Esophagus muscularis mucosa (tissue), 4 donors: ENCODE results near the gene PRKRA. TPM values are rescaled to one million over a fixed set of nuclear protein-coding genes. Genes with fewer than 3 reads are reported as not detected.

ENCODE experiments used
- DNase-seq: peaks from one replicate; pipeline ENCODE4 v3.0.0-alpha.2; 2017; ENCODE audit errors: extremely low spot score
- H3K27ac ChIP-seq, 4 donors: fragments of 200-600 bp; sonication (generic); replicated peaks in 1 of 4; 1 replicate in 3 of 4; 2 replicates in 1 of 4; pipeline ENCODE4 v1.5.1; 2016 to 2019; ENCODE audit warnings: mild to moderate bottlenecking in 1 of 4
- H3K27me3 ChIP-seq, 4 donors: fragments of 200-600 bp; sonication (generic); one replicate each; pipeline versions ENCODE4 v1.5.1 to v1.6.0; 2016 to 2019
- H3K36me3 ChIP-seq, 4 donors: fragments of 200-600 bp; sonication (generic); one replicate each; pipeline ENCODE4 v1.5.1; 2016 to 2019
- H3K4me1 ChIP-seq, 4 donors: fragments of 200-600 bp; sonication (generic); one replicate each; pipeline ENCODE4 v1.5.1; 2016 to 2019
- H3K4me3 ChIP-seq, 4 donors: fragments of 200-600 bp; sonication (generic); 1 replicate in 2 of 4; 2 replicates in 2 of 4; pipeline ENCODE4 v1.5.1; 2016 to 2019; ENCODE audit warnings: mild to moderate bottlenecking in 4 of 4, moderate library complexity in 1 of 4
- H3K9me3 ChIP-seq, 4 donors: fragments of 200-600 bp; sonication (generic); 1 replicate in 3 of 4; 2 replicates in 1 of 4; pipeline ENCODE4 v1.5.1; 2016 to 2019
- EP300 ChIP-seq: sonication (generic); formaldehyde crosslinking; IDR thresholded peaks from one replicate; pipeline ENCODE4 v1.6.1; 2017; ENCODE audit warnings: antibody characterized with exemption
- POLR2A ChIP-seq: fragments of 450-650 bp; IDR thresholded peaks from one replicate; pipeline ENCODE4 v1.6.1; 2017; ENCODE audit warnings: antibody characterized with exemption, moderate library complexity, mild to moderate bottlenecking, low read depth
- POLR2AphosphoS5 ChIP-seq, 2 donors: sonication (generic); formaldehyde crosslinking; IDR thresholded peaks; one replicate each; pipeline ENCODE4 v1.6.1; 2017; ENCODE audit warnings: antibody characterized with exemption in 2 of 2
- WGBS: methylation state at CpG from one replicate; pipeline ENCODE4 v1.1.5; 2018; 5-methylcytosine and 5-hydroxymethylcytosine counted together
- intact Hi-C: fragments of 100-400 bp; cut with DNase I; formaldehyde crosslinking; loops from one replicate; pipeline ENCODE4 v1.15.1; 2023
- total RNA-seq, 4 donors: library from RNA; depleted of rRNA; stranded (reverse); fragments of >200 nt; gene quantifications; one replicate each; pipeline versions ENCODE4 v1.1.0 to v1.2.1, GENCODE V29; 2016
- TF ChIP-seq, protein P1 (sequence below), 3 experiments: fragments of 200-600 bp in 2 of 3; fragments of 450-650 bp in 1 of 3; sonication (generic) in 2 of 3; IDR thresholded peaks; one replicate each; pipeline ENCODE4 v1.5.1; 2017 to 2019; ENCODE audit warnings: antibody characterized with exemption in 3 of 3, mild to moderate bottlenecking in 2 of 3, moderate library complexity in 1 of 3

The PRKRA gene
- total RNA-seq, 4 donors from 2014 or later = 74.5 to 90.9 (median 75.7) TPM

- Histone ChIP-seq H3K4me1 (peaks cover 17 to 36% (median 31%) of the 10 kb centered on the region in 4 donors), H3K36me3 (peaks cover 0 to 15% (median 3%) of the 10 kb centered on the region in 4 donors), H3K4me3 (no peak overlapping the region), H3K27ac (no peak overlapping the region), H3K9me3 (no peaks in the 10 kb centered on the region), H3K27me3 (no peaks in the 10 kb centered on the region)
- TF ChIP-seq POLR2A = no peak
- TF ChIP-seq, protein P1, sequence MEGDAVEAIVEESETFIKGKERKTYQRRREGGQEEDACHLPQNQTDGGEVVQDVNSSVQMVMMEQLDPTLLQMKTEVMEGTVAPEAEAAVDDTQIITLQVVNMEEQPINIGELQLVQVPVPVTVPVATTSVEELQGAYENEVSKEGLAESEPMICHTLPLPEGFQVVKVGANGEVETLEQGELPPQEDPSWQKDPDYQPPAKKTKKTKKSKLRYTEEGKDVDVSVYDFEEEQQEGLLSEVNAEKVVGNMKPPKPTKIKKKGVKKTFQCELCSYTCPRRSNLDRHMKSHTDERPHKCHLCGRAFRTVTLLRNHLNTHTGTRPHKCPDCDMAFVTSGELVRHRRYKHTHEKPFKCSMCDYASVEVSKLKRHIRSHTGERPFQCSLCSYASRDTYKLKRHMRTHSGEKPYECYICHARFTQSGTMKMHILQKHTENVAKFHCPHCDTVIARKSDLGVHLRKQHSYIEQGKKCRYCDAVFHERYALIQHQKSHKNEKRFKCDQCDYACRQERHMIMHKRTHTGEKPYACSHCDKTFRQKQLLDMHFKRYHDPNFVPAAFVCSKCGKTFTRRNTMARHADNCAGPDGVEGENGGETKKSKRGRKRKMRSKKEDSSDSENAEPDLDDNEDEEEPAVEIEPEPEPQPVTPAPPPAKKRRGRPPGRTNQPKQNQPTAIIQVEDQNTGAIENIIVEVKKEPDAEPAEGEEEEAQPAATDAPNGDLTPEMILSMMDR (IDR thresholded peaks at IDR 0.05) = no peak
- no peak for TF ChIP-seq POLR2AphosphoS5 (IDR thresholded peaks at IDR 0.05)
- TF ChIP-seq EP300 = no peak
- WGBS = 63% methylated on average over 5 of the region's 5 CpGs
- DNase-seq = no peak
- intact Hi-C loops = no loop called here
Measured at GRCh38 chr2:178452870-178453269, 1.9 kb upstream of the PRKRA start.

GRCh38 chr2:178452334-178452733 lies 1.4 kb upstream of the PRKRA start:
- TF ChIP-seq POLR2AphosphoS5 (IDR thresholded peaks at IDR 0.05) (no peak), POLR2A (no peak), EP300 (no peak)
- TF ChIP-seq, protein P1 (IDR thresholded peaks at IDR 0.05) = no peak
- Histone ChIP-seq H3K4me1 (peaks cover 17 to 41% (median 32%) of the 10 kb centered on the region in 4 donors), H3K9me3 (no peaks in the 10 kb centered on the region), H3K36me3 (peaks cover 0 to 20% (median 4%) of the 10 kb centered on the region in 4 donors), H3K4me3 (no peak overlapping the region), H3K27me3 (no peaks in the 10 kb centered on the region), H3K27ac (peak overlapping the region; percentile 90 to 99 (median 97))
- WGBS = 98% methylated on average over 2 of the region's 2 CpGs
- DNase-seq = no peak
- intact Hi-C loops = no loop called here

DNA sequence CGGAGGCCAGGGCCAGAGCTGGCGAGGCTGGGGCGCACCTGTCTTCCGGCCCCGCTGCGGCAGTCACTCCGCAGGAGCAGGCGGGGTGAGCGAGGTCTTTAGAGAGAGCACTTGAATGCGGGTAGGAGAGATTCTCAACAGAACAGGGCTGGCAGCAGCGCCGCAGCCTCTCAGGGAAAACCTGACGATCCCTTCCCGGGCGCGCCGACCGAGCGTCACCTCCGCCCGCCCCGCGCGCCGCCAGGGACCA lies 526 bp downstream of the PRKRA start:
- DNase-seq = no peak
- no peak for TF ChIP-seq POLR2A
- no peak for TF ChIP-seq EP300
- TF ChIP-seq, protein P1 (IDR thresholded peaks at IDR 0.05) = no peak
- TF ChIP-seq POLR2AphosphoS5 (IDR thresholded peaks at IDR 0.05) = no peak
- H3K4me3 ChIP-seq = peak overlapping the region; percentile 70 to 95 (median 88)
- H3K36me3 ChIP-seq = peaks cover 11 to 37% (median 18%) of the 10 kb centered on the region in 4 donors
- intact Hi-C loops = loop anchor here (2.0 kb wide), 1 partner anchor 28 kb away; the partner anchor contains the start of gene FKBP7
- no peaks in the 10 kb centered on the region for H3K9me3 ChIP-seq
- H3K27ac ChIP-seq = peak overlapping the region; percentile 90 to 99 (median 97)
- peaks cover 17 to 41% (median 32%) of the 10 kb centered on the region in 4 donors for H3K4me1 ChIP-seq
- H3K27me3 ChIP-seq = no peaks in the 10 kb centered on the region
- 0% methylated on average over 7 of the region's 25 CpGs for WGBS

GRCh38 chr2:178449700-178450523 lies 1.1 kb downstream of the PRKRA start:
- intact Hi-C loops = loop anchor here (2.0 to 10.0 kb wide), 2 partner anchors 29 to 75 kb away; partner anchors contain the start of gene FKBP7
- Histone ChIP-seq H3K9me3 (no peaks in the 10 kb centered on the region), H3K36me3 (peaks cover 12 to 40% (median 23%) of the 10 kb centered on the region in 4 donors), H3K27ac (peak overlapping the region; percentile 90 to 99 (median 97)), H3K4me3 (peak overlapping the region; percentile 70 to 95 (median 88)), H3K4me1 (peaks cover 17 to 41% (median 32%) of the 10 kb centered on the region in 4 donors), H3K27me3 (no peaks in the 10 kb centered on the region)
- 7% methylated on average over 11 of the region's 18 CpGs for WGBS
- TF ChIP-seq EP300 (no peak), POLR2AphosphoS5 (IDR thresholded peaks at IDR 0.05) (no peak), POLR2A (no peak)
- TF ChIP-seq, protein P1 (IDR thresholded peaks at IDR 0.05) = no peak
- DNase-seq = no peak
